ENCODE data around the gene SLC16A3.

- TF ChIP-seq CTCF (IDR thresholded peaks at IDR 0.05) (no peak), POLR2A (IDR thresholded peaks at IDR 0.05) (no peak), EP300 (IDR thresholded peaks at IDR 0.05) (no peak), POLR2AphosphoS5 (IDR thresholded peaks at IDR 0.05) (peak in 2 of 3 donors; percentile 77 to 83)
Measured at GRCh38 chr17:82228842-82229697, at the start of gene SLC16A3.

Measured in stomach (tissue), 4 donors.